Endothelial cell of umbilical vein (primary cell): ENCODE results near the gene STX8. TPM values are rescaled to one million over a fixed set of nuclear protein-coding genes. Genes with fewer than 3 reads are reported as not detected.

ENCODE experiments used
- BruUV-seq: library from RNA; stranded (reverse); fragments of 400-500 nt; replicated peaks from 2 replicates; lab custom pipeline; 2021; lab: Mats Ljungman, UMichigan
- CTCF ChIA-PET: fragments of 300-600, 350-600 bp; sonication (Branson Sonifier 250); formaldehyde crosslinking; loops from one replicate; lab custom pipeline; 2021; ENCODE audit warnings: antibody characterized with exemption, inconsistent platforms; lab: Charles Lee
- POLR2A ChIA-PET: fragments of 300-600, 350-600 bp; sonication (Branson Sonifier 250); formaldehyde crosslinking; loops from one replicate; lab custom pipeline; 2021; ENCODE audit warnings: antibody characterized with exemption, inconsistent platforms; lab: Charles Lee
- DNase-seq: peaks from one replicate; pipeline ENCODE4 v3.0.0-alpha.2; 2011; ENCODE audit warnings: low read depth, low spot score
- FAIRE-seq: peaks from 2 replicates; lab custom pipeline; 2011; peaks lifted over from hg19 to GRCh38; lab: Jason Lieb, UNC
- H2AFZ ChIP-seq: 2 replicates; pipeline ENCODE4 v1.6.0; 2012; ENCODE audit warnings: low read depth, low read length, control low read depth, inconsistent platforms
- H3K27ac ChIP-seq: 2 replicates; pipeline ENCODE4 v1.5.1; 2011; ENCODE audit warnings: low read depth, mild to moderate bottlenecking, control low read depth, low read length, moderate library complexity; ENCODE audit not compliant: insufficient read depth
- H3K27me3 ChIP-seq, 2 experiments: 2 replicates each; pipeline versions ENCODE4 v1.6.0 to v1.6.1; 2011; ENCODE audit warnings: low read length in 2 of 2, mixed read lengths in 1 of 2; ENCODE audit not compliant: control insufficient read depth in 2 of 2, insufficient read depth in 2 of 2
- H3K36me3 ChIP-seq, 2 experiments: 2 replicates in 1 of 2; 3 replicates in 1 of 2; pipeline ENCODE4 v1.5.1; 2011; ENCODE audit warnings: low read length in 2 of 2, mild to moderate bottlenecking in 1 of 2, moderate library complexity in 1 of 2; ENCODE audit not compliant: control insufficient read depth in 2 of 2, insufficient read depth in 2 of 2; ENCODE audit errors: extremely low read depth in 1 of 2
- H3K4me1 ChIP-seq: 3 replicates; pipeline ENCODE4 v1.5.1; 2011; ENCODE audit warnings: mild to moderate bottlenecking, low read length; ENCODE audit not compliant: control insufficient read depth, insufficient read depth; ENCODE audit errors: extremely low read depth
- H3K4me2 ChIP-seq: 2 replicates; pipeline ENCODE4 v1.6.1; 2011; ENCODE audit warnings: low read length, control low read depth, mixed read lengths; ENCODE audit not compliant: insufficient read depth
- H3K4me3 ChIP-seq, 3 experiments: fragments of 200-600 bp in 1 of 3; sonication (generic), shearing (Covaris generic) in 1 of 3; replicated peaks in 1 of 3; 2 replicates each; pipeline ENCODE4 v1.5.1; 2011 to 2016; ENCODE audit warnings: control low read depth in 3 of 3, low read length in 3 of 3, mild to moderate bottlenecking in 2 of 3, inconsistent platforms in 1 of 3, low read depth in 1 of 3, moderate library complexity in 1 of 3; ENCODE audit not compliant: insufficient read depth in 1 of 3
- H3K79me2 ChIP-seq: 2 replicates; pipeline ENCODE4 v1.6.0; 2012; ENCODE audit warnings: low read length, inconsistent platforms; ENCODE audit not compliant: control insufficient read depth, insufficient read depth
- H3K9ac ChIP-seq: replicated peaks from 2 replicates; pipeline ENCODE3; 2011; ENCODE audit warnings: low read length, control low read depth; ENCODE audit not compliant: insufficient read depth; ENCODE audit errors: extremely low read depth
- H3K9me1 ChIP-seq: replicated peaks from 3 replicates; pipeline ENCODE4 v1.6.0; 2011; ENCODE audit warnings: mild to moderate bottlenecking, low read length; ENCODE audit not compliant: control insufficient read depth, insufficient read depth; ENCODE audit errors: extremely low read depth
- H3K9me3 ChIP-seq: replicated peaks from 2 replicates; pipeline ENCODE4 v1.5.1; 2012; ENCODE audit warnings: low read length, inconsistent platforms; ENCODE audit not compliant: control insufficient read depth, insufficient read depth
- H4K20me1 ChIP-seq: replicated peaks from 2 replicates; pipeline ENCODE3; 2011; ENCODE audit warnings: mild to moderate bottlenecking, low read length; ENCODE audit not compliant: control insufficient read depth, insufficient read depth; ENCODE audit errors: extremely low read depth
- CTCF ChIP-seq, 2 donors: IDR thresholded peaks; 1 replicate in 1 of 2; 2 replicates in 1 of 2; pipeline ENCODE4 v1.5.1; 2011; ENCODE audit warnings: low read length in 2 of 2, mild to moderate bottlenecking in 2 of 2, moderate library complexity in 2 of 2, control low read depth in 1 of 2, inconsistent platforms in 1 of 2, low read depth in 1 of 2; ENCODE audit not compliant: insufficient read depth in 1 of 2; ENCODE audit errors: extremely low read depth in 1 of 2
- EZH2 ChIP-seq: IDR thresholded peaks from 2 replicates; pipeline ENCODE4 v1.6.1; 2012; ENCODE audit warnings: borderline replicate concordance, low read depth, mild to moderate bottlenecking, moderate library complexity, low read length, inconsistent platforms; ENCODE audit not compliant: severe bottlenecking
- FOS ChIP-seq: IDR thresholded peaks from 2 replicates; pipeline ENCODE4 v1.6.1; 2011; ENCODE audit warnings: mild to moderate bottlenecking, low read length, moderate library complexity, borderline replicate concordance; ENCODE audit not compliant: insufficient read depth
- GATA2 ChIP-seq: IDR thresholded peaks from 2 replicates; pipeline ENCODE4 v1.7.0; 2011; ENCODE audit warnings: low read depth, mild to moderate bottlenecking, moderate library complexity, mixed read lengths, low read length; ENCODE audit not compliant: insufficient read length, insufficient read depth
- JUN ChIP-seq: IDR thresholded peaks from 2 replicates; pipeline ENCODE4 v1.6.1; 2011; ENCODE audit warnings: borderline replicate concordance, low read depth; ENCODE audit not compliant: insufficient read length, insufficient read depth
- MAX ChIP-seq: IDR thresholded peaks from 2 replicates; pipeline ENCODE4 v1.6.1; 2011; ENCODE audit not compliant: insufficient read depth, insufficient read length
- MYC ChIP-seq: IDR thresholded peaks from one replicate; pipeline ENCODE4 v1.6.1; 2011; ENCODE audit warnings: mild to moderate bottlenecking, low read depth, low read length
- POLR2A ChIP-seq: IDR thresholded peaks from 2 replicates; pipeline ENCODE4 v1.6.1; 2012; ENCODE audit warnings: low read depth, mild to moderate bottlenecking, control low read depth, low read length
- POLR2AphosphoS5 ChIP-seq: IDR thresholded peaks from 2 replicates; pipeline ENCODE4 v1.6.1; 2012; ENCODE audit warnings: low read depth, mild to moderate bottlenecking, control low read depth, low read length, moderate library complexity; ENCODE audit not compliant: insufficient read depth
- dilution Hi-C: fragments of 300-500 bp; cut with MboI; formaldehyde crosslinking; loops from one replicate; pipeline ENCODE4 v1.15.0; 2019; ENCODE audit warnings: low sequenced_read_pairs; ENCODE audit not compliant: extremely low pct_ligation_motif_present
- intact Hi-C: fragments of 100-400 bp; cut with micrococcal nuclease; formaldehyde crosslinking; loops from one replicate; pipeline ENCODE4 v1.10.0; 2022
- polyA plus RNA-seq, 4 experiments: library from polyadenylated mRNA; depleted of rRNA in 3 of 4; stranded (reverse) in 3 of 4; unstranded in 1 of 4; fragments of >200 nt; gene quantifications; 2 replicates each; pipeline versions ENCODE4 v1.2.1 to v1.2.3, GENCODE V29; 2011 to 2012; ENCODE audit warnings: missing spikeins in 1 of 4
- total RNA-seq: library from RNA; stranded (reverse); gene quantifications from 2 replicates; pipeline ENCODE4 v1.2.3, GENCODE V29; 2021

The STX8 gene
- total and polyA plus RNA-seq, 2 donors (not counting 3 experiments of a cell fraction or from before 2014, with no cell fraction given): 25.9 to 67.3 TPM

DNA sequence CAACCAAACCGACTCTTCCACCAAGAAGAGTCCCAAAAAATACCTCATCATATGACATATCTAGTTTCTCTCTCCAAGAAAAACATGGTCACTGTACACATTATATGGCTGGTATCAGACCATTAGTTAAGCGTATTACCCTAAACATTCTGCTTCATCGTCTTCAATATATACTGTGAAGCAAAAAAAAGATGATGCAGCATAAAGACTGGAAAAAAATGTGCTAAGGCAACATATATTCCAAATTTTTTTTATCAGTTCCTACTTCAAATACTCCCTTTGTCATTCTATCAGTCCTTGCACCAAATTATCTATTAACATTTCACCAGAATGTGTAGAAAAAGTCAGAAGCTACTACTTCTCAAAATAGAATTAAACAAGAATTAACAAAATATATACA lies 42.9 kb downstream of the STX8 start:
- H3K9me1 ChIP-seq: no peaks in the 10 kb centered on the region
- H3K4me1 ChIP-seq: no peaks in the 10 kb centered on the region
- DNase-seq (no peak), FAIRE-seq (no peak)
- no peak overlapping the region for H3K9ac ChIP-seq
- no peaks in the 10 kb centered on the region for H4K20me1 ChIP-seq
- no peaks in the 10 kb centered on the region for H3K27me3 ChIP-seq
- no peaks in the 10 kb centered on the region for H3K9me3 ChIP-seq
- no peak overlapping the region for H3K4me2 ChIP-seq
- H3K27ac ChIP-seq: no peak overlapping the region
- ChIA-PET POLR2A (interaction anchor here (0.7 kb wide), 1 partner anchor 100 kb away, joined by 3 read pairs; no protein-coding TSS in a partner anchor), CTCF (interaction anchor here (3.7 kb wide), 1 partner anchor 12 kb away, joined by 18 read pairs; no protein-coding TSS in a partner anchor)
- H3K79me2 ChIP-seq: no peaks in the 10 kb centered on the region
- H3K4me3 ChIP-seq: no peak overlapping the region
- TF ChIP-seq JUN (no peak), MYC (no peak), POLR2AphosphoS5 (no peak), MAX (no peak), FOS (no peak), EZH2 (no peak), GATA2 (no peak), POLR2A (no peak), CTCF (IDR thresholded peaks at IDR 0.05; ENCODE audit: extremely low read depth in 1 of 2, insufficient read depth in 1 of 2, low read depth in 1 of 2, low read length in 2 of 2) (no peak)
- dilution Hi-C loops: no loop called here
- no peaks in the 10 kb centered on the region for H3K36me3 ChIP-seq
- H2AFZ ChIP-seq: no peak overlapping the region
- intact Hi-C loops: no loop called here
- no TSS peak for BruUV-seq
